Progenitor cell of endocrine pancreas (in vitro differentiated cells): Measurements from ENCODE around the gene HEG1. TPM values are rescaled to one million over a fixed set of nuclear protein-coding genes. Genes with fewer than 3 reads are reported as not detected.

Source experiments
- DNase-seq: peaks from one replicate; pipeline ENCODE4 v3.0.0; 2021; ENCODE audit warnings: low spot score; ENCODE audit not compliant: unreplicated experiment
- H3K27ac Mint-ChIP-seq: 2 replicates; pipeline ENCODE4 v1.8.0; 2021; ENCODE audit warnings: mild to moderate bottlenecking, moderate library complexity, mixed read lengths
- H3K27me3 Mint-ChIP-seq: 2 replicates; pipeline ENCODE4 v1.8.0; 2021; ENCODE audit warnings: mixed read lengths
- H3K36me3 Mint-ChIP-seq: 2 replicates; pipeline ENCODE4 v1.8.0; 2022; ENCODE audit warnings: mixed read lengths; ENCODE audit not compliant: insufficient read depth
- H3K4me1 Mint-ChIP-seq: 2 replicates; pipeline ENCODE4 v1.8.0; 2021; ENCODE audit warnings: low read depth, mixed read lengths
- H3K4me3 Mint-ChIP-seq: 2 replicates; pipeline ENCODE4 v1.8.0; 2021; ENCODE audit warnings: low read depth, mild to moderate bottlenecking, moderate library complexity, mixed read lengths
- H3K9me3 Mint-ChIP-seq: 2 replicates; pipeline ENCODE4 v1.8.0; 2021; ENCODE audit warnings: low read depth, mixed read lengths
- total RNA-seq: library from RNA; stranded (reverse); gene quantifications from 2 replicates; pipeline ENCODE4 v1.2.1, GENCODE V29; 2021
- TF ChIP-seq, protein P1 (sequence below): fragments of 200-600 bp; sonication (generic); IDR thresholded peaks from one replicate; pipeline ENCODE4 v1.5.0; 2021; ENCODE audit warnings: antibody characterized with exemption, mild to moderate bottlenecking; ENCODE audit not compliant: unreplicated experiment

HEG1 gene
- total RNA-seq, 1 donor from 2014 or later: 4.1 TPM

GRCh38 chr3:125032100-125032643, 23.6 kb downstream of the HEG1 start:
- Mint-ChIP-seq H3K4me3 (no peak overlapping the region), H3K9me3 (peaks cover 5% of the 10 kb centered on the region)
- DNase-seq: no peak

DNA sequence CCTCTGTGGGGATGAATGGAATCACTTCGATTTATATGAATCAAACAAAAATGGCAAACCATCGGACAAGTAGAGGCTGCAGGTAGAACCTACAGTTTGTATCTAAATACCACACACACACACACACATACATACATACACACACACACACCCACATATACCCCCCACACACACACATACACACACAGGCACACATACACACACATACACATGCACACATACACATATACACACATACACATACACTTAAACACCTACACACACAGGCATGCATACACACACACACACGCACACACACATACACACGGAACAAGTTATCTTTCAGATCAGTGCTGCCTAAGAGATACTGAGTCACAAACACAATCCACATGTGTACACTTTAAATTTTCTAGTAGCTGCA, 24.3 kb downstream of the HEG1 start:
- H3K27me3 Mint-ChIP-seq: no peaks in the 10 kb centered on the region
- DNase-seq: no peak
- no peak overlapping the region for H3K27ac Mint-ChIP-seq
- no peak overlapping the region for H3K4me3 Mint-ChIP-seq
- H3K36me3 Mint-ChIP-seq: peaks cover 2% of the 10 kb centered on the region
- peaks cover 5% of the 10 kb centered on the region for H3K9me3 Mint-ChIP-seq
- no peaks in the 10 kb centered on the region for H3K4me1 Mint-ChIP-seq
- TF ChIP-seq, protein P1, sequence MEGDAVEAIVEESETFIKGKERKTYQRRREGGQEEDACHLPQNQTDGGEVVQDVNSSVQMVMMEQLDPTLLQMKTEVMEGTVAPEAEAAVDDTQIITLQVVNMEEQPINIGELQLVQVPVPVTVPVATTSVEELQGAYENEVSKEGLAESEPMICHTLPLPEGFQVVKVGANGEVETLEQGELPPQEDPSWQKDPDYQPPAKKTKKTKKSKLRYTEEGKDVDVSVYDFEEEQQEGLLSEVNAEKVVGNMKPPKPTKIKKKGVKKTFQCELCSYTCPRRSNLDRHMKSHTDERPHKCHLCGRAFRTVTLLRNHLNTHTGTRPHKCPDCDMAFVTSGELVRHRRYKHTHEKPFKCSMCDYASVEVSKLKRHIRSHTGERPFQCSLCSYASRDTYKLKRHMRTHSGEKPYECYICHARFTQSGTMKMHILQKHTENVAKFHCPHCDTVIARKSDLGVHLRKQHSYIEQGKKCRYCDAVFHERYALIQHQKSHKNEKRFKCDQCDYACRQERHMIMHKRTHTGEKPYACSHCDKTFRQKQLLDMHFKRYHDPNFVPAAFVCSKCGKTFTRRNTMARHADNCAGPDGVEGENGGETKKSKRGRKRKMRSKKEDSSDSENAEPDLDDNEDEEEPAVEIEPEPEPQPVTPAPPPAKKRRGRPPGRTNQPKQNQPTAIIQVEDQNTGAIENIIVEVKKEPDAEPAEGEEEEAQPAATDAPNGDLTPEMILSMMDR: no peak

More at GRCh38 chr3:125032100-125032643, 23.6 kb downstream of the HEG1 start:
- TF ChIP-seq, protein P1: no peak
- H3K27me3 Mint-ChIP-seq: no peaks in the 10 kb centered on the region
- peaks cover 2% of the 10 kb centered on the region for H3K36me3 Mint-ChIP-seq
- no peaks in the 10 kb centered on the region for H3K4me1 Mint-ChIP-seq
- no peak overlapping the region for H3K27ac Mint-ChIP-seq

DNA sequence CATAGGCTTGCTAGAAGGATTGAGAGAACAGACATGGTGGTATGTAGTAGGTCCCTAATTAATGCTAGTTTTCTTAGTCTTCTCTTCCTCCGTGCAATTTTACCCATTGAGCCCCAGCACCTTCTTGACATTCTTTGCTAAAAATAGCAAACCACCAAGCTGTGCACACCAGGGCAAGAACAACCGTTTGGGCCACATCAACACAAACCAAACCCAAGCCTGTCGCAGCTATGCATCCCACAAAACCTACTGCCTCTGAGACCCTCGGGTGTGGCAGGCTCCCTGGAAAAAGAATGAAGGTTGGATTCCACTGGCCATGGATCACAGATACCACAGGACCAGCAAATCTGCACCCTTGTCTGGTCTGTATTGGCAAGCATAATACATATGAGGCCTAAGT, 27.1 kb downstream of the HEG1 start:
- Mint-ChIP-seq H3K36me3 (no peaks in the 10 kb centered on the region), H3K9me3 (no peaks in the 10 kb centered on the region), H3K4me1 (no peaks in the 10 kb centered on the region), H3K27me3 (no peaks in the 10 kb centered on the region), H3K4me3 (no peak overlapping the region), H3K27ac (no peak overlapping the region)
- no peak for DNase-seq
- TF ChIP-seq, protein P1: no peak

DNA sequence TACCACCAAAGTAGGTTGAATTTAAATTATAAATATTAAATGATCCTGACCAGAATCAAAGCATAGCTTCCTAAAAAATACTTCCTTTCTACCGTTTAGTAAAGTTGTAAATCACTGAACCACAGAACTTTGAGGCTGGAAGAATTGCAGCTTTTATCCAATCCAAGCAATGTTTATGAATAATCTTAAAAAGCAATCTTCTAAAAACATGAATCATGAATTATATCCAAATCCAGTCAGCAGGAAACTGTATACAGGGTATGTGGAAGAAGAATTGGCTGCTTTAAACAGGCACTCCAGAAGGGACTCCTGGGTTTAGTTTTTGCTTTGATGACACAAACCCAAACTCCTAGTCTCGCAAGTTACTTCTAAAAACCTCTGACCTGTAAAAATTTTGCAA, 30.2 kb downstream of the HEG1 start:
- no peaks in the 10 kb centered on the region for H3K9me3 Mint-ChIP-seq
- H3K4me1 Mint-ChIP-seq: no peaks in the 10 kb centered on the region
- H3K4me3 Mint-ChIP-seq: no peak overlapping the region
- H3K27ac Mint-ChIP-seq: no peak overlapping the region
- no peak for DNase-seq
- TF ChIP-seq, protein P1: no peak
- no peaks in the 10 kb centered on the region for H3K36me3 Mint-ChIP-seq
- no peaks in the 10 kb centered on the region for H3K27me3 Mint-ChIP-seq

- DNase-seq: no peak
- Mint-ChIP-seq H3K9me3 (no peaks in the 10 kb centered on the region), H3K36me3 (no peaks in the 10 kb centered on the region)
These were observed 31.0 kb downstream of the HEG1 start for GRCh38 chr3:125024817-125025216.

More at GRCh38 chr3:125024817-125025216, 31.0 kb downstream of the HEG1 start:
- Mint-ChIP-seq H3K4me3 (no peak overlapping the region), H3K27me3 (no peaks in the 10 kb centered on the region), H3K4me1 (no peaks in the 10 kb centered on the region), H3K27ac (peak overlapping the region; percentile 55)
- TF ChIP-seq, protein P1: no peak
